Caco-2 (cell line): ENCODE data around the gene FIBCD1. TPM values are rescaled to one million over a fixed set of nuclear protein-coding genes. Genes with fewer than 3 reads are reported as not detected.

Experiments used
- BruUV-seq: library from RNA; stranded (reverse); fragments of 400-500 nt; replicated peaks from 2 replicates; lab custom pipeline; 2021; lab: Mats Ljungman, UMichigan
- CTCF ChIA-PET: fragments of 300-600 bp; sonication (Branson Sonifier 250); formaldehyde crosslinking; loops from one replicate; lab custom pipeline; 2022; ENCODE audit warnings: antibody characterized with exemption; lab: Charles Lee
- POLR2A ChIA-PET: fragments of 300-600 bp; sonication (Branson Sonifier 250); formaldehyde crosslinking; loops from one replicate; lab custom pipeline; 2022; ENCODE audit warnings: antibody characterized with exemption; lab: Charles Lee
- DNase-seq, 2 experiments: peaks; one replicate each; pipeline versions ENCODE4 v3.0.0 to v3.0.0-alpha.2; 2020 to 2022
- H3K27me3 ChIP-seq: replicated peaks from 2 replicates; pipeline ENCODE4 v1.6.0; 2011; ENCODE audit warnings: low read length; ENCODE audit not compliant: control insufficient read depth, insufficient read depth
- H3K36me3 ChIP-seq: 2 replicates; pipeline ENCODE4 v1.5.1; 2011; ENCODE audit warnings: low read length; ENCODE audit not compliant: control insufficient read depth, insufficient read depth
- H3K4me1 ChIP-seq: fragments of 250-450 bp; sonication (Bioruptor Pico); 2 replicates; pipeline ENCODE4 v1.5.1; 2020; ENCODE audit warnings: mild to moderate bottlenecking
- H3K4me3 ChIP-seq: 2 replicates; pipeline ENCODE4 v1.5.1; 2011; ENCODE audit warnings: low read depth, mild to moderate bottlenecking, control low read depth, low read length
- H3K9me3 ChIP-seq: fragments of 250-450 bp; sonication (Bioruptor Pico); 2 replicates; pipeline ENCODE4 v1.5.1; 2020; ENCODE audit warnings: mild to moderate bottlenecking, moderate library complexity
- H3K27ac Mint-ChIP-seq: one replicate; pipeline ENCODE4 v1.8.0; 2022; ENCODE audit warnings: mixed read lengths; ENCODE audit not compliant: unreplicated experiment
- H3K27me3 Mint-ChIP-seq: one replicate; pipeline ENCODE4 v1.8.0; 2022; ENCODE audit warnings: mixed read lengths; ENCODE audit not compliant: insufficient read depth, unreplicated experiment
- H3K36me3 Mint-ChIP-seq: one replicate; pipeline ENCODE4 v1.8.0; 2022; ENCODE audit warnings: mild to moderate bottlenecking, mixed read lengths; ENCODE audit not compliant: insufficient read depth, unreplicated experiment
- H3K4me1 Mint-ChIP-seq: one replicate; pipeline ENCODE4 v1.8.0; 2022; ENCODE audit warnings: low read depth, mixed read lengths; ENCODE audit not compliant: unreplicated experiment
- H3K4me3 Mint-ChIP-seq: one replicate; pipeline ENCODE4 v1.8.0; 2022; ENCODE audit warnings: mild to moderate bottlenecking, moderate library complexity, mixed read lengths; ENCODE audit not compliant: unreplicated experiment
- H3K9me3 Mint-ChIP-seq: one replicate; pipeline ENCODE4 v1.8.0; 2022; ENCODE audit warnings: mixed read lengths; ENCODE audit not compliant: unreplicated experiment
- intact Hi-C: fragments of 100-400 bp; cut with micrococcal nuclease; formaldehyde crosslinking; loops from one replicate; pipeline ENCODE4 v1.10.0; 2022; ENCODE audit not compliant: unreplicated experiment
- total RNA-seq: library from RNA; stranded (reverse); gene quantifications from 2 replicates; pipeline ENCODE4 v1.2.3, GENCODE V29; 2022
- TF ChIP-seq, protein P1 (sequence below), 2 experiments: fragments of 200-600 bp in 1 of 2; IDR thresholded peaks; 1 replicate in 1 of 2; 2 replicates in 1 of 2; pipeline versions ENCODE4 v1.5.1 to v1.8.0; 2011 to 2022; ENCODE audit warnings: antibody characterized with exemption in 1 of 2, control low read depth in 1 of 2, inconsistent platforms in 1 of 2, low read depth in 1 of 2, low read length in 1 of 2, mild to moderate bottlenecking in 1 of 2, moderate library complexity in 1 of 2; ENCODE audit not compliant: insufficient read depth in 1 of 2, severe bottlenecking in 1 of 2, unreplicated experiment in 1 of 2

FIBCD1 gene
- total RNA-seq, 1 experiment from 2014 or later, result not detected

DNA sequence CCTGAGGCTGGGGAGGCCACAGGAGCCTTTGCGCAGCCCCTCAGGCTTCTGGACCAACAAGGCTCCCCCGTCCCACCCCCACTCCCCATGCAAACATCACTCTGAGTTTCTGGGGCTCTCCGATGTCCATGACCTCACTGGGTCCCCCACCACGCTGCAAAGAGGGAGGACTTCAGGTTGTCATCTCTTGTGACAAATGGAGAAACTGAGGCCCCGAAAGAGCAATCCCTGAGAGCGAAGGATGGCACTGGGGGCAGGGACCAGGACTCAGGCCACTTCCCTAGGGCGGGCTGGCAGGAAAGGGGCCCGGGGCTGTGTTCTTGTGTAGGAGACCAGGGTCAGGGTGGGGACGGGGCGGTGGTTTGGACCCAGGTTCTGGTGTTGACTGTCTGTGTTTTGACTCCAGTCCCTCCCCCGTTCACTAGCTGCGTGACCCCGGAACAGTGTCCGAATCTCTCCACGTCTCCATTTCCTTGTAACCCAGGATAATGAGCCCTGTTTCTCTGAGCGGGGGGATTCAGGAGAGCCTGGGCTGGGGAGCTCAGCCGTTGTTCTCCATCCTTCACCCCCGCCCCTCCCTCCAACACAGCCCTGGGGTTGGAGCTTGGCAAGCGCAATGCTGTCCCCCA, 13.9 kb downstream of the FIBCD1 start:
- Mint-ChIP-seq H3K27ac (no peak overlapping the region), H3K4me3 (no peak overlapping the region), H3K27me3 (peaks cover 15% of the 10 kb centered on the region), H3K36me3 (no peaks in the 10 kb centered on the region), H3K9me3 (no peaks in the 10 kb centered on the region), H3K4me1 (no peaks in the 10 kb centered on the region)
- DNase-seq, result no peak
- TF ChIP-seq, protein P1, sequence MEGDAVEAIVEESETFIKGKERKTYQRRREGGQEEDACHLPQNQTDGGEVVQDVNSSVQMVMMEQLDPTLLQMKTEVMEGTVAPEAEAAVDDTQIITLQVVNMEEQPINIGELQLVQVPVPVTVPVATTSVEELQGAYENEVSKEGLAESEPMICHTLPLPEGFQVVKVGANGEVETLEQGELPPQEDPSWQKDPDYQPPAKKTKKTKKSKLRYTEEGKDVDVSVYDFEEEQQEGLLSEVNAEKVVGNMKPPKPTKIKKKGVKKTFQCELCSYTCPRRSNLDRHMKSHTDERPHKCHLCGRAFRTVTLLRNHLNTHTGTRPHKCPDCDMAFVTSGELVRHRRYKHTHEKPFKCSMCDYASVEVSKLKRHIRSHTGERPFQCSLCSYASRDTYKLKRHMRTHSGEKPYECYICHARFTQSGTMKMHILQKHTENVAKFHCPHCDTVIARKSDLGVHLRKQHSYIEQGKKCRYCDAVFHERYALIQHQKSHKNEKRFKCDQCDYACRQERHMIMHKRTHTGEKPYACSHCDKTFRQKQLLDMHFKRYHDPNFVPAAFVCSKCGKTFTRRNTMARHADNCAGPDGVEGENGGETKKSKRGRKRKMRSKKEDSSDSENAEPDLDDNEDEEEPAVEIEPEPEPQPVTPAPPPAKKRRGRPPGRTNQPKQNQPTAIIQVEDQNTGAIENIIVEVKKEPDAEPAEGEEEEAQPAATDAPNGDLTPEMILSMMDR (IDR thresholded peaks at IDR 0.05; ENCODE audit: insufficient read depth in 1 of 2, low read depth in 1 of 2, low read length in 1 of 2, severe bottlenecking in 1 of 2, unreplicated experiment in 1 of 2), result no peak
- H3K9me3 ChIP-seq, result no peaks in the 10 kb centered on the region
- intact Hi-C loops, result no loop called here
- ChIA-PET CTCF (interaction anchor here (0.6 kb wide), 1 partner anchor 1000 kb away, joined by 6 read pairs; no protein-coding TSS in a partner anchor), POLR2A (no interaction called here)
- no peaks in the 10 kb centered on the region; the same call in 1 of the 2 replicates for H3K27me3 ChIP-seq
- no peaks in the 10 kb centered on the region for H3K36me3 ChIP-seq
- no peak overlapping the region for H3K4me3 ChIP-seq
- no peaks in the 10 kb centered on the region for H3K4me1 ChIP-seq
- no TSS peak for BruUV-seq

DNA sequence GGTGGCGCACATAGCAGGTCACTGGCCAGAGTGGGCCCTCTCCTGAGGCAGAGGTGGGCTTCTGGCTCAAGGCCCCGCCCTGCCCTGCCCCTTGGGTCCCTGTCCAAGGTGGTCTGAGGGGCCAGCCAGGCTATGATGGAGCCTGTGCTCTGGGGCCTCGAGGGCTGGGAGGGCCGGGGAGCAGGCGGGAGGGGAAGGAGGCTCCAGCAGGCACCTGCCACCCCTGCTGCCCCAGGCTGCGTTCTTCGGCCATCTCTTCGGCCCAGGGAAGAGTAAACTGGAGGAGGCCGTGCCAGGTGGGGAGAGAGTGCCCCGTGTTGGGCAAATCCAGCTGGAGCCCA, 14.6 kb downstream of the FIBCD1 start:
- intact Hi-C loops, result no loop called here
- Histone ChIP-seq H3K27me3 (no peaks in the 10 kb centered on the region; the same call in 1 of the 2 replicates), H3K4me3 (no peak overlapping the region), H3K36me3 (no peaks in the 10 kb centered on the region), H3K4me1 (no peaks in the 10 kb centered on the region), H3K9me3 (no peaks in the 10 kb centered on the region)
- POLR2A ChIA-PET, result no interaction called here
- CTCF ChIA-PET, result no interaction called here
- no peak overlapping the region for H3K4me3 Mint-ChIP-seq
- H3K4me1 Mint-ChIP-seq, result no peaks in the 10 kb centered on the region
- no TSS peak for BruUV-seq
- TF ChIP-seq, protein P1 (IDR thresholded peaks at IDR 0.05; ENCODE audit: insufficient read depth in 1 of 2, low read depth in 1 of 2, low read length in 1 of 2, severe bottlenecking in 1 of 2, unreplicated experiment in 1 of 2), result no peak
- H3K27ac Mint-ChIP-seq, result no peak overlapping the region
- no peak for DNase-seq
- H3K9me3 Mint-ChIP-seq, result no peaks in the 10 kb centered on the region
- H3K27me3 Mint-ChIP-seq, result peaks cover 12% of the 10 kb centered on the region
- H3K36me3 Mint-ChIP-seq, result no peaks in the 10 kb centered on the region

DNA sequence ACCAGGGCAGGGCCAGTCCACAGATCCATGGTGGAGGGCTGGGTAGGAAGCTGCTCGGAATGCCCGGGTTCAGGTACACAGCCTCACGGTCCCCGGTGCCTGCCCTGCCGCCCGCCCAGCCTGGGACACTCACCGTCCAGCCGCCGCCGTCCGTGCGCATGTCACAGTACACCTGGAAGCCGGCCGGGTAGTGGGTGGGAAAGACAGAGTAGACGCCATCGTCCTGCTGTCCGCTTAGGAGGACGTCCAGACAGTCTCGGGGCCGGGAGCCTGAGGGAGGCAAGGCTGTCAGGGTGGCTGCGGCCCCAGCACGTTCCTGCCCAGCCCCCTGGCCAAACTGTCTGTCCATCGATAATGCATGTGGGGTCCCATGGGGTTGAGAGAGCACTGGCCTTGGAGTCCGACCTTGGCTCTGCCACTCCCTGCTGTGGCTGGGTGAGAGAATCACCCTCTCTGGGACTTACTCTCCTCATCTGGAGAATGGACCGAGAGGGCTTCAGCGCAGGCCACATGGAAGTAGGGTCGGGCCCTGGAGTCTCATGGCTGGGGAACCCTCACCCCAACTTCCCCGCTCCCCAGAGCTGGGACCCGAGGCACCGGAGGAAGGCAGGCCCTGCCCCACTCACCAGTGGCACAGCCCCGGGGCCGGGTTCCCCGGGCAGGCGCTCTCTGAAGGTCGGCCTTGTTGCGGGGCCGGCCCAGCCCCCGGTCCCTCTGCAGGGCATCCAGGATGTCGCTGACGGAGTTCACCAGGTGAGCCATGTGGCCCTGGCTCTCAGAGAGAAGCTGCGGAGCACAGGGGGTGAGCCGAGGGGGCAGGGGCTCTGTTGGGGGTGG, 15.2 kb downstream of the FIBCD1 start:
- DNase-seq, result no peak
- intact Hi-C loops, result no loop called here
- Histone ChIP-seq H3K36me3 (no peaks in the 10 kb centered on the region), H3K4me3 (no peak overlapping the region), H3K4me1 (no peaks in the 10 kb centered on the region), H3K27me3 (no peaks in the 10 kb centered on the region; the same call in 1 of the 2 replicates), H3K9me3 (no peaks in the 10 kb centered on the region)
- peaks cover 12% of the 10 kb centered on the region for H3K27me3 Mint-ChIP-seq
- no TSS peak for BruUV-seq
- no peak overlapping the region for H3K27ac Mint-ChIP-seq
- TF ChIP-seq, protein P1 (IDR thresholded peaks at IDR 0.05; ENCODE audit: insufficient read depth in 1 of 2, low read depth in 1 of 2, low read length in 1 of 2, severe bottlenecking in 1 of 2, unreplicated experiment in 1 of 2), result no peak
- CTCF ChIA-PET, result no interaction called here
- POLR2A ChIA-PET, result no interaction called here
- H3K4me1 Mint-ChIP-seq, result no peaks in the 10 kb centered on the region
- H3K9me3 Mint-ChIP-seq, result no peaks in the 10 kb centered on the region
- H3K36me3 Mint-ChIP-seq, result no peaks in the 10 kb centered on the region
- H3K4me3 Mint-ChIP-seq, result no peak overlapping the region
